Neural cell (in vitro differentiated cells): ENCODE data around the gene MAP3K5.

ENCODE experiments used
- CTCF ChIP-seq: fragments of 450-650 bp; IDR thresholded peaks from 2 replicates; pipeline ENCODE4 v1.5.1; 2014; ENCODE audit warnings: antibody characterized with exemption, mild to moderate bottlenecking, moderate library complexity; ENCODE audit not compliant: poor library complexity, severe bottlenecking
- EP300 ChIP-seq: fragments of 450-650 bp; conservative IDR thresholded peaks from 2 replicates; pipeline ENCODE4 v1.6.1; 2014; ENCODE audit warnings: antibody characterized with exemption, mild to moderate bottlenecking, moderate library complexity; ENCODE audit not compliant: poor library complexity, severe bottlenecking
- EZH2 ChIP-seq: fragments of 200-600, 300-800 bp; shearing (Covaris generic), sonication (generic); IDR thresholded peaks from 2 replicates; pipeline ENCODE4 v1.6.1; 2014; ENCODE audit warnings: antibody characterized with exemption, low read length, borderline replicate concordance, mild to moderate bottlenecking; ENCODE audit not compliant: insufficient read depth, poor library complexity, severe bottlenecking
- MXI1 ChIP-seq: fragments of 450-650 bp; conservative IDR thresholded peaks from 2 replicates; pipeline ENCODE4 v1.6.1; 2014; ENCODE audit warnings: antibody characterized with exemption, mild to moderate bottlenecking; ENCODE audit not compliant: poor library complexity, severe bottlenecking
- POLR2AphosphoS5 ChIP-seq: IDR thresholded peaks from 2 replicates; pipeline ENCODE4 v1.6.1; 2012
- RAD21 ChIP-seq: fragments of 450-650 bp; conservative IDR thresholded peaks from 2 replicates; pipeline ENCODE4 v1.6.1; 2014; ENCODE audit warnings: antibody characterized with exemption, mild to moderate bottlenecking, moderate library complexity
- SMC3 ChIP-seq: fragments of 450-650 bp; conservative IDR thresholded peaks from 2 replicates; pipeline ENCODE4 v1.6.1; 2014; ENCODE audit warnings: antibody characterized with exemption, mild to moderate bottlenecking, moderate library complexity; ENCODE audit not compliant: poor library complexity
- TAF1 ChIP-seq: IDR thresholded peaks from 2 replicates; pipeline ENCODE4 v1.6.1; 2012; ENCODE audit warnings: low read depth

DNA sequence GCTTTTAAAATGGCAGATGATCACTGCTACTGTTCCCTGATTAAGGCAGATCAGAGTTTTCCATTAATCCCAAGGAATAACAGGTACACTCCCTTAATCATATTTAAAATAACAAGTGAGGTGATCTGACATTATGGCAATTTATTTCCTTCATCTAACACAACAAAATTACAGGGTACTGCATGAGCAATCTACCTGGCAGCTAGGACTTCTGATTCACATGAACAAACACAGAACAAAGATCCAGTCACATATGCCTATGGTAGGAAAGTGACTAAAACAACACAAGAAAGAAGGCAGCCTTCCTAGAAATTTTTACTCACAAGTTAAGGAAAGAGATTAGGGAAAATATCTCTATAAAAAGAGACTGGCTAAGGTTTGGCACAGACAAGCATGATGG is 275.3 kb downstream of the MAP3K5 start:
- TF ChIP-seq CTCF, result no peak
- no peak for TF ChIP-seq EP300
- no peak for TF ChIP-seq SMC3
- no peak for TF ChIP-seq POLR2AphosphoS5
- no peak for TF ChIP-seq MXI1
- no peak for TF ChIP-seq EZH2
- no peak for TF ChIP-seq TAF1
- TF ChIP-seq RAD21, result no peak
